Testis (tissue), 2 donors: ENCODE measurements around the gene VAPB.

Experiments used
- POLR2A ChIP-seq: fragments of 450-650 bp; IDR thresholded peaks from one replicate; pipeline ENCODE4 v1.6.1; 2017; ENCODE audit warnings: antibody characterized with exemption, mild to moderate bottlenecking, moderate library complexity
- TF ChIP-seq, protein P1 (sequence below), 3 experiments: fragments of 450-650 bp in 2 of 3; fragments of 200-600 bp in 1 of 3; sonication (generic) in 1 of 3; IDR thresholded peaks; one replicate each; pipeline ENCODE4 v1.5.1; 2016 to 2019; ENCODE audit warnings: antibody characterized with exemption in 3 of 3, mild to moderate bottlenecking in 2 of 3, moderate library complexity in 1 of 3

DNA sequence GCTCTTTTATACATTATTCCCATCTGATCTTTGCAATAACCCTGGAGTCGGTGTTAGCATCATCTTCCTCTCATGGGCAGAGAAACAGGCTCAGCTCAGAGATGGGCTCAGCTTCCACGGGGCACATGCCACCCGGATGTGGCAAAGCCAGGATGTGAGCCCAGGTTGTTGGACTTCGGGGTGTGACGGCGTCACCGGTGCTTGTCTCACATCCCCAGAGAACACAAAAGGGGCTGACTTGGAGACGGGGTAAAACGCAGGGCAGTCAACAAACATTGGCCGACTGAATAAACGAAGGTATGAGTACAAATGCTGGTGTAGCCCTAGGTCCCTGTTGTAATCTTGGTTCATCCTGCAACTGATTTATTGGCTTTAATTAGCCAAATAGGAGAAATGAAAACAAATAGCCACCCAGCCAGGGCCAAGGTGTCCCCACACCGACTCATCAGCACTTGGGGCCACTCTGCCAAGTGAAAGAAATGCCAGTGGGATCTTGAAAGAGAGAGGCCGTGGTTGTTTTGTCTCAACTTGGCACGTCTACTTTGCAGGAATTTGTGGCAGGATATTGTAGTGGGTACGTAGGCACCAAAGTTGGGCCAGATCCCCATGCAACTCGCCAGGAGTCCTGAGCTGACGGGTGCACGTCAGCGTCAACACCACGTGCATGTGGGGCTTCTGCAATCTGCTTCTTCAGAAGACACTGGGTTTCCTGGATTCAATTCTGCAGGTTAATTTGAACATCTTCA lies 83.4 kb downstream of the VAPB start:
- TF ChIP-seq, protein P1, sequence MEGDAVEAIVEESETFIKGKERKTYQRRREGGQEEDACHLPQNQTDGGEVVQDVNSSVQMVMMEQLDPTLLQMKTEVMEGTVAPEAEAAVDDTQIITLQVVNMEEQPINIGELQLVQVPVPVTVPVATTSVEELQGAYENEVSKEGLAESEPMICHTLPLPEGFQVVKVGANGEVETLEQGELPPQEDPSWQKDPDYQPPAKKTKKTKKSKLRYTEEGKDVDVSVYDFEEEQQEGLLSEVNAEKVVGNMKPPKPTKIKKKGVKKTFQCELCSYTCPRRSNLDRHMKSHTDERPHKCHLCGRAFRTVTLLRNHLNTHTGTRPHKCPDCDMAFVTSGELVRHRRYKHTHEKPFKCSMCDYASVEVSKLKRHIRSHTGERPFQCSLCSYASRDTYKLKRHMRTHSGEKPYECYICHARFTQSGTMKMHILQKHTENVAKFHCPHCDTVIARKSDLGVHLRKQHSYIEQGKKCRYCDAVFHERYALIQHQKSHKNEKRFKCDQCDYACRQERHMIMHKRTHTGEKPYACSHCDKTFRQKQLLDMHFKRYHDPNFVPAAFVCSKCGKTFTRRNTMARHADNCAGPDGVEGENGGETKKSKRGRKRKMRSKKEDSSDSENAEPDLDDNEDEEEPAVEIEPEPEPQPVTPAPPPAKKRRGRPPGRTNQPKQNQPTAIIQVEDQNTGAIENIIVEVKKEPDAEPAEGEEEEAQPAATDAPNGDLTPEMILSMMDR (IDR thresholded peaks at IDR 0.05): no peak
- no peak for TF ChIP-seq POLR2A
